Superior temporal gyrus (tissue), 1 donor: Measurements from ENCODE around the gene FAM187B.
"Not testable (repeated sequence)": the region's sequence is repeated elsewhere in the genome, so short reads cannot be mapped to it uniquely, and the experiment has no call there.

Experiments used
- DNase-seq: peaks from one replicate; pipeline ENCODE4 v3.0.0-alpha.2; 2016; ENCODE audit errors: extremely low spot score

Gene FAM187B

DNA sequence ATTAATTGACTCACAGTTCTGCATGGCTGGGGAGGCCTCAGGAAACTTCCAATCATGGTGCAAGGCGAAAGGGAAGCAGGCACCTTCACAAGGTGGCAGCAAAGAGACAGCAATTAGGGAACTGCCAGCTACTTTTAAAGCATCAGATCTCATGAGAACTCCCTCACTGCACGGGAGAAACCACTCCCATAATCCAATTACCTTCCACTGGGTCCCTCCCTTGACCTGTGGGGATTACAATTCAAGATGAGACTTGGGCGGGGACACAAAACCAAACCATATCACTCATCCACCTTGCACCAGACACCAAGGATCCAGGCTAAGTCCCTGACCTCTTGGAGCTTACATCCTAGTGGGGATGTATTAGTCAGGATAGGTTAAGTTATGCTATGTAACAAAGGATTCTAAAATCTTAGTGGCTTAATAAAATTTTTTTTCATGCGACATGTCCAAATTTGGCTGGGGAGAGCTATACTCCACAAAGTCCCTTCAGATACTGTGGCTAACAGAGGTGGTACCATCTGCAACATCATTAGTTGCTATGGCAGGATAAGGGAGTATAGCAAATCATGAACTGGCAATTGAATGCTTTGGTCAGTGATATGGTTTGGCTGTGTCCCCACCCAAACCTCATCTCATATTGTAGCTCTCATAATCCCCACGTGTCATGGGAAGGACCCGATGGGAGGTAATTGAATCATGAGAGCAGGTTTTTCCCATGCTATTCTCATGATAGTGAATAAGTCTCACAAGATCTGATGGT lies 8.3 kb upstream of the FAM187B start:
- DNase-seq = no peak

GRCh38 chr19:35232912-35233311 lies 4.4 kb upstream of the FAM187B start:
- no peak for DNase-seq

DNA sequence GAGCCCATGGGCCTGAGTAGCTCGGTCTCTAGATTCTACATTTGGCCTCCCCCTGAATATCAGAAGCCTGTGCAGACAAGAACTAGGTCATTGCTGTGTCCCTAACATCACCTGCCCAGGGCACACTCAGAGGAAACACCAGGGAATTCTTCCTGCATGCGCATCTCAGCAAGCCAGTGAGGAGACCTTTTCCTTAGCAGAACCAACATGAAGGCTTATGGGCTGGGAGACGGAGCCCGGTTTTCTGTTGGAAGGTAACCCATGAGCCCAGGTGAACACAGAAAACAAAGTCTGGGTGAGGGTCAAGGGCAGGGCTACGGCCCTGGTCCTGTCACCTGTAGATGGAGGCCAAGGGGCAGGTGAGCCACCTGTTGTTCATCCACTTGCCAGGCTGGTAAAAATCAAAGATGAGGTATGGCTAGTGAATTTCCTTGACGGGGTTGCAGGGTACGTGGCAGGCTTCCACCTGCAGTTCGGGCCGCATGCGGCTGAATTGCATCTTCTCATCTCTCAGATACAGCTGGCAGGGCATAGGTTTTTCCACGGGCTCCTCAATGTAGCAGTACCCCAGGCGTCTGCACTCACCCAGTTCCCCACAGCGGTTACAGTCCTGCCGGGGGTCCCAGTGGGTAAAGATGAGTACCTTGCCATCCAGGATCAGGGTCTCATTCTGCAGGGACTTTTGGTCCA lies 3.6 kb upstream of the FAM187B start:
- DNase-seq = no peak

- no peak for DNase-seq
These were observed 1.1 kb upstream of the FAM187B start for GRCh38 chr19:35229601-35230000.

- DNase-seq = peak; percentile 26
These were observed 1.8 kb downstream of the FAM187B start for GRCh38 chr19:35226748-35227147.

DNA sequence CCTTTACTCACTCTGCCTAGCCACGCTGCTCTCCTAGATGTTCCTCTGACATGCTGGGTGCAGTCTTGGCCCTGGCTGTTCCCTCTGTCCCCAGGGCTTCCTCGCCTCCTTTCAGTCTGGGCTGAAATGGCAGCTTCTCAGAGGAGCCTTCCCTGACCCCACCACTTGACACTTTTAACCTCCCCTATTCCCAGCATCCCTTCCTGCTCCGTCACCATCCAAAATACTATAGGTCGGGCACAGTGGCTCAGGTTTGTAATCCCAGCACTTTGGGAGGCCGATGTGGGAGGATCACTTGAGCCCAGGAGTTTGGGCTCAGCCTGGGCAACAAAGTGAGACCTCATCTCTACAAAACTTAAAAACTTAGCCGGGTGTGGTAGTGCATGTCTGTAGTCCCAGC lies 2.6 kb downstream of the FAM187B start:
- DNase-seq = no peak

- no peak for DNase-seq
These were observed 3.6 kb downstream of the FAM187B start for GRCh38 chr19:35224681-35225571.

GRCh38 chr19:35223862-35224505 lies 4.6 kb downstream of the FAM187B start:
- DNase-seq = no peak

- no peak for DNase-seq
These were observed 5.3 kb downstream of the FAM187B start for GRCh38 chr19:35223084-35223790.

GRCh38 chr19:35222373-35223015 lies 6.0 kb downstream of the FAM187B start:
- no peak for DNase-seq

- DNase-seq = not testable (repeated sequence)
These were observed 7.5 kb downstream of the FAM187B start for GRCh38 chr19:35220973-35221590.

DNA sequence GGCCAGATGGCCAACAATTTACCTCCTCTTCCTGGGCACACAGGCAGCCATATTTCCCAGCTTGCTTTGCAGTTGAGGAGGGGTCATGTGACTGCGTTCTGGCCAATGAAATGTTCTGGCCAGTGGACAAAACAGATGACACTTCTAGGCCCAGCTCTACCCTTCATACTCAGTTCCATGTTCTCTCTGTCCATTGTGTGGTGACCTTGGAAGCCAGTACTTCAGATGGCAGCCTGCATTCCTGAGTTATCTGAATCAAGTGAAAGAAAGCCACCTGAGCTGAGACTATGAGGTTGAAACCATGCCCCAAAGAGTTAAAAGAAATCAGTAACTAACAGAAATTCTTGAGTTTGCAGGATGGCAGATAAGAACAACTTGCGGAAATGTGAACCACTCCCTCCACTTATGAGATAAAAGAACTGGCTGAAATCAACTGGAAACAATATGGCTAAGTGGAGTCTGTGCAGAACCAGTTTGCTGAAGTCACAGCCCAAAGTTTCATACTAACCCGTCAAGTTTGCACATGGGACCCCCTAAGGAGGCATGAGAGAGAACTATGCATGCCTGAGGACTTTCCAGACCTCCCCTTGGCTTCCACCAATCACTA lies 8.1 kb downstream of the FAM187B start:
- no peak for DNase-seq

GRCh38 chr19:35219008-35219407 lies 9.5 kb downstream of the FAM187B start:
- no peak for DNase-seq

DNA sequence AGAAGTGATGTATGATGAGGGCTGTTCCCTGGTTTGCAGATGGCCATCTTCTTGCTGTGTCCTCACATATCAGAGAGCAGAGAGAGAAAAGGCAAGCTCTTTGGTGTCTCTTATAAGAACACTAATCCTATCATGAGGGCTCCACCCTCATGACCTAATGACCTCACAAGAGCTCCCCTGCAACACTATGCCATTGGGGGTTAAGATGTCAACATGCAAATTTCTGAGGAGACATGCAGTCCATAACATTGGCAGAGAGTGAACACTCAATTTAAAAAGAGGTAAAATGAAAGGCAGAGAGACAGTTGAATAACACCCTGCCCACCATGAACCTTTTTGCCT lies 10.9 kb downstream of the FAM187B start:
- no peak for DNase-seq

GRCh38 chr19:35216833-35217648 lies 11.5 kb downstream of the FAM187B start:
- DNase-seq = peak; percentile 27

DNA sequence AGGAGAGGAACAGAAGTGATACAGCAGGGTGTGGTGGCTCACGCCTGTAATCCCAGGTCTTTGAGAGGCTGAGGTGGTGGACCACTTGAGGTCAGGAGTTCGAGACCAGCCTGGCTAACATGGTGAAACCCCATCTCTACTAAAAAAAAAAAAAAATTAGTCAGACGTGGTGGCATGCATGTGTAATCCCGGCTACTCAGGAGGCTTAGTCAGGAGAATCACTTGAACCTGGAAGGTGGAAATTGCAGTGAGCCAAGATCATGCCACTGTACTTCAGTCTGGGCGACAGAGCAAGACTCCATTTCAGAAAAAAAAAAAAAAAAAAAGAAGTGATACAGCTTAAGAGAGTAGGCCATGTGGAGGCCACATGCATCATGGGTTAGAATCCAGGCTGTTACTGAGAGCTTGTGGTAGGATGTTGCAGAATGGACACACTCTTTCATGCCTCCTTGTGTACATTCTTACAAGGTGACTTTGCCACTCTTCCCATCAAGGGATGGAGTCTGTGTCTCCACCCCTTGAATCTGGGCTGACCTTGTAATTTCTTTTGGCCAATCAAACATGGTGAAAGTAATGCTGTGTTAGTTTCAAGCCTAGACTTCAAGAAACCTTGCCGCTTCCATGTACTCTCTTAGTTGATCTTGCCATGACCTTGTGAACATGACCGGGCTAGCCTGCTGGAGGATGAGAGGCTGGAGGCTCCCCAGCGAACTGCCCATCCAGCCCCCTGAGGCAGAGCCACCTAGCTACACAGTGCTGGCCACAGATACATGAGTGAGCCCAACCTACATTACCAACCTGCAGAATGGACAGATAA lies 12.3 kb downstream of the FAM187B start:
- DNase-seq = no peak

- DNase-seq = no peak
These were observed 13.6 kb downstream of the FAM187B start for GRCh38 chr19:35214766-35215422.
